NT2/D1 (cell line): ENCODE results near the gene LHX6.

Experiments used
- SUZ12 ChIP-seq: IDR thresholded peaks from 2 replicates; pipeline ENCODE4 v1.6.1; 2011; ENCODE audit not compliant: insufficient read length, insufficient read depth; ENCODE audit errors: extremely low read depth
- YY1 ChIP-seq: IDR thresholded peaks from 2 replicates; pipeline ENCODE4 v1.6.1; 2011; ENCODE audit not compliant: insufficient read length, insufficient read depth
- ZNF274 ChIP-seq: IDR thresholded peaks from 2 replicates; pipeline ENCODE4 v1.6.1; 2011; ENCODE audit warnings: mild to moderate bottlenecking, low read depth, low read length

- TF ChIP-seq YY1 (no peak), ZNF274 (no peak), SUZ12 (no peak)
Observed at GRCh38 chr9:122186301-122186700, 42.5 kb downstream of the LHX6 start.
